Hepatocyte (in vitro differentiated cells): ENCODE measurements around the gene CNTNAP2. TPM values are rescaled to one million over a fixed set of nuclear protein-coding genes. Genes with fewer than 3 reads are reported as not detected.

Experiments used
- DNase-seq: peaks from one replicate; pipeline ENCODE4 v3.0.0-alpha.2; 2016; ENCODE audit warnings: low spot score
- H2AFZ ChIP-seq: fragments of 200-600 bp; sonication (generic); 2 replicates; pipeline ENCODE4 v1.6.0; 2016; ENCODE audit warnings: antibody characterized with exemption, mild to moderate bottlenecking
- H3K27ac ChIP-seq: fragments of 200-600 bp; sonication (generic); 2 replicates; pipeline ENCODE4 v1.5.1; 2016; ENCODE audit warnings: mild to moderate bottlenecking
- H3K27me3 ChIP-seq: fragments of 200-600 bp; sonication (generic); 2 replicates; pipeline ENCODE4 v1.6.1; 2016
- H3K36me3 ChIP-seq: fragments of 200-600 bp; sonication (generic); replicated peaks from 2 replicates; pipeline ENCODE4 v1.5.1; 2016; ENCODE audit warnings: low read depth; ENCODE audit not compliant: insufficient read depth
- H3K4me1 ChIP-seq: fragments of 200-600 bp; sonication (generic); 2 replicates; pipeline ENCODE4 v1.5.1; 2016; ENCODE audit warnings: mild to moderate bottlenecking, moderate library complexity; ENCODE audit not compliant: insufficient read depth
- H3K4me2 ChIP-seq: fragments of 200-600 bp; sonication (generic); 2 replicates; pipeline ENCODE4 v1.6.0; 2016
- H3K4me3 ChIP-seq: fragments of 200-600 bp; sonication (generic); 2 replicates; pipeline ENCODE4 v1.5.1; 2016; ENCODE audit warnings: mild to moderate bottlenecking
- H3K79me2 ChIP-seq: fragments of 200-600 bp; sonication (generic); 2 replicates; pipeline ENCODE4 v1.6.0; 2017; ENCODE audit warnings: mild to moderate bottlenecking
- H3K9me2 ChIP-seq: fragments of 200-600 bp; sonication (generic); replicated peaks from 2 replicates; pipeline ENCODE4 v1.6.0; 2017; ENCODE audit warnings: mild to moderate bottlenecking; ENCODE audit not compliant: insufficient read depth
- H3K9me3 ChIP-seq: fragments of 200-600 bp; sonication (generic); 2 replicates; pipeline ENCODE4 v1.5.1; 2016; ENCODE audit warnings: low read depth, mild to moderate bottlenecking
- H4K20me1 ChIP-seq: fragments of 200-600 bp; sonication (generic); 2 replicates; pipeline ENCODE4 v1.6.0; 2016; ENCODE audit warnings: mild to moderate bottlenecking; ENCODE audit not compliant: insufficient read depth, poor library complexity, severe bottlenecking
- EZH2 ChIP-seq: fragments of 200-600 bp; sonication (generic); IDR thresholded peaks from 2 replicates; pipeline ENCODE4 v1.6.1; 2016; ENCODE audit warnings: antibody characterized with exemption, mild to moderate bottlenecking, borderline replicate concordance
- EZH2phosphoT487 ChIP-seq: fragments of 200-600 bp; sonication (generic); IDR thresholded peaks from one replicate; pipeline ENCODE4 v1.6.1; 2018; ENCODE audit warnings: antibody characterized with exemption, mild to moderate bottlenecking, low read depth, moderate library complexity; ENCODE audit not compliant: unreplicated experiment, severe bottlenecking
- WGBS: methylation state at CpG from one replicate; pipeline ENCODE4 v1.1.6; 2016; ENCODE audit warnings: low lambda C conversion rate; ENCODE audit errors: missing lambda C conversion rate; 5-methylcytosine and 5-hydroxymethylcytosine counted together
- polyA plus RNA-seq: library from polyadenylated mRNA; unstranded; fragments of >200 nt; fragmentation: Nextera tagmentation; extraction: Ambion mirVana; gene quantifications from 2 replicates; pipeline ENCODE4 v1.2.1, GENCODE V29; 2016
- total RNA-seq: library from RNA; depleted of rRNA; stranded (reverse); fragments of >200 nt; gene quantifications from 2 replicates; pipeline ENCODE4 v1.2.3, GENCODE V29; 2014
- TF ChIP-seq, protein P1 (sequence below): fragments of 200-600 bp; sonication (generic); IDR thresholded peaks from 2 replicates; pipeline ENCODE4 v1.5.1; 2016; ENCODE audit warnings: antibody characterized with exemption, mild to moderate bottlenecking; ENCODE audit not compliant: poor library complexity

CNTNAP2 gene
- total and polyA plus RNA-seq, 2 experiments from 2014 or later = 7.5 to 14.7 TPM

DNA sequence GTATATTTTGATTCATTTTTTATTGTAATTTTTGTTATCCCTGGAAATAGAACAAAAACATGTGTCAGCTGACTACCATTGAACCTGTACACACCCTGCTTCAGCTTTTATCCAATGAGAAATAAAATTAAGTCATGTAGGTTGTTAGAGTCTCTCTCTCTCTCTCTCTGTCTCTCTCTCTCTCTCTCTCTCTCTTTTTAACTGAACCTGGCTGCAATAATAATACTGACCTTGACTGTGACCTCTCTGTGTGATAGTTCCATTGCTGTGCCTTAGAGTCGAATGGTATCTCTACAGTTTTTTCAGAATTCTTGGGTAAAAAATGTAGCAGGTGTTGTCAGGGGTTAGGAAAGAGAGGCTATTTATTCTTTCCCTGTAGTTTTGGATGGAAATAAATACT lies 637.8 kb downstream of the CNTNAP2 start:
- H3K9me2 ChIP-seq = no peaks in the 10 kb centered on the region
- H3K27ac ChIP-seq = no peak overlapping the region
- H2AFZ ChIP-seq = no peak overlapping the region
- H3K27me3 ChIP-seq = no peaks in the 10 kb centered on the region
- no peaks in the 10 kb centered on the region for H3K9me3 ChIP-seq
- TF ChIP-seq, protein P1, sequence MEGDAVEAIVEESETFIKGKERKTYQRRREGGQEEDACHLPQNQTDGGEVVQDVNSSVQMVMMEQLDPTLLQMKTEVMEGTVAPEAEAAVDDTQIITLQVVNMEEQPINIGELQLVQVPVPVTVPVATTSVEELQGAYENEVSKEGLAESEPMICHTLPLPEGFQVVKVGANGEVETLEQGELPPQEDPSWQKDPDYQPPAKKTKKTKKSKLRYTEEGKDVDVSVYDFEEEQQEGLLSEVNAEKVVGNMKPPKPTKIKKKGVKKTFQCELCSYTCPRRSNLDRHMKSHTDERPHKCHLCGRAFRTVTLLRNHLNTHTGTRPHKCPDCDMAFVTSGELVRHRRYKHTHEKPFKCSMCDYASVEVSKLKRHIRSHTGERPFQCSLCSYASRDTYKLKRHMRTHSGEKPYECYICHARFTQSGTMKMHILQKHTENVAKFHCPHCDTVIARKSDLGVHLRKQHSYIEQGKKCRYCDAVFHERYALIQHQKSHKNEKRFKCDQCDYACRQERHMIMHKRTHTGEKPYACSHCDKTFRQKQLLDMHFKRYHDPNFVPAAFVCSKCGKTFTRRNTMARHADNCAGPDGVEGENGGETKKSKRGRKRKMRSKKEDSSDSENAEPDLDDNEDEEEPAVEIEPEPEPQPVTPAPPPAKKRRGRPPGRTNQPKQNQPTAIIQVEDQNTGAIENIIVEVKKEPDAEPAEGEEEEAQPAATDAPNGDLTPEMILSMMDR = no peak
- TF ChIP-seq EZH2 (no peak), EZH2phosphoT487 (no peak)
- H3K36me3 ChIP-seq = no peaks in the 10 kb centered on the region
- WGBS = 85% methylated on average over 1 of the region's 1 CpG
- no peak for DNase-seq
- no peak overlapping the region for H3K4me3 ChIP-seq
- no peaks in the 10 kb centered on the region for H3K4me1 ChIP-seq
- H3K79me2 ChIP-seq = no peaks in the 10 kb centered on the region
- no peak overlapping the region for H3K4me2 ChIP-seq
- no peaks in the 10 kb centered on the region for H4K20me1 ChIP-seq

DNA sequence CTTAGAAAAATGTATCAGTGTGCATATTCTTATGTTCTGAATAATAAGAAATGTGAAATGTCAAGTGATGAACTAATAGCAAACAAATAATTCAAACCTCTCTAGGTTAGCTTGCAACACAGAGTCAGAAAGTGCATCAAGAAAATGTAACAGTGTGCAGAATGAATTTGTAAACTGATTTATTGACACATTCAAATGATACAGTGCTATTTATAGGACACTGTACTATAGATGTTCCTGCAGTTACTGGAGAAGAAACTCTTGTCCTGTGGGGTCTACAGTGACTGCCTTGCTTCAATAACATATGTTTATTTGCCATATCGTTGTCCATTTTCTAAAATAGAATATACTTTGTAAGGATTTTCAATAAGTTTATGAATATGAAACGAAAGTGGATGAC lies 639.0 kb downstream of the CNTNAP2 start:
- WGBS = 77% methylated on average over 2 of the region's 2 CpGs
- Histone ChIP-seq H3K4me3 (no peak overlapping the region), H3K9me3 (no peaks in the 10 kb centered on the region), H3K4me1 (no peaks in the 10 kb centered on the region), H4K20me1 (no peaks in the 10 kb centered on the region), H3K4me2 (no peak overlapping the region), H3K27ac (no peak overlapping the region), H3K9me2 (no peaks in the 10 kb centered on the region), H3K36me3 (no peaks in the 10 kb centered on the region), H2AFZ (no peak overlapping the region), H3K27me3 (no peaks in the 10 kb centered on the region), H3K79me2 (no peaks in the 10 kb centered on the region)
- no peak for DNase-seq
- TF ChIP-seq EZH2phosphoT487 (no peak), EZH2 (no peak)
- TF ChIP-seq, protein P1 = no peak

DNA sequence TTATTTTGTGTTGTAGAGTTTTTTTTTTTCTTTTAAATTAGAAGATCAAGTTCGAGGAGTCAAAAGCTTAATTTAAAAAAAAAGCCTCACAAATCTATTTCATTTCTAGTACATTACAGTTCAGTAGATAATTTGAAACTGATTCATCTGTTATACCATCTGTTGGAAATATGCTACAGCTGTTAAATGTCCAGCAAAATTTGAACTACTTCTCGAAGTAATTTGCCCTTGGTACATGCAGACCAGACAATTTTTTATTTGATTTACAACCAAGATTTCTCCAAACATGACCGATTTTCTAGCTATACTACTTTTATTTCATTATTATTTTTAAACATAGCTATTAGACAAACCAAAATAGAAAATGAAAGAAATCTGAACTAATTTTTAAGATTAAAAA lies 647.9 kb downstream of the CNTNAP2 start:
- Histone ChIP-seq H3K4me2 (no peak overlapping the region), H3K27ac (no peak overlapping the region), H3K9me3 (no peaks in the 10 kb centered on the region), H3K9me2 (no peaks in the 10 kb centered on the region), H3K79me2 (no peaks in the 10 kb centered on the region), H3K4me3 (no peak overlapping the region), H3K27me3 (no peaks in the 10 kb centered on the region), H3K36me3 (no peaks in the 10 kb centered on the region), H3K4me1 (no peaks in the 10 kb centered on the region), H4K20me1 (no peaks in the 10 kb centered on the region), H2AFZ (no peak overlapping the region)
- no peak for DNase-seq
- no peak for TF ChIP-seq EZH2phosphoT487
- TF ChIP-seq, protein P1 = no peak
- TF ChIP-seq EZH2 = no peak
- 68% methylated on average over 3 of the region's 3 CpGs for WGBS

DNA sequence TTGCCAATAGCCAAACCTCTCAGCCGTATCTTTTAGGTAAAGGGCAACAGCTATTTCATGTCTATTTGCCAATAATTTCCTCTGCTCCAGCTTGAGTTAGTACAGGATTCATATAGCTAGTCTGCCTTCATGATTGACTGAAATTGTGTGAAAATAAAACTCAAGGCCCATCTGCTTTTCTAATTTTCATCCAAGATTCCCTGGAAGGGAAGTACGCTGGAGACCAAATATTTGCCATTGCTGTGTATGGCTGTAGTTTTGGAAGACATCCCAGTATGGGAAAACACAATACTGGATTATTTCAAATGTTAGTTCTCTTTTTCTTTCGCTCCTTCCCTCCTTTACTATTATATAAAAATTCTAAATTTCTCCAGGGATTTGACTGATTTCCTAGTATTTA lies 652.4 kb downstream of the CNTNAP2 start:
- H3K36me3 ChIP-seq = no peaks in the 10 kb centered on the region
- H3K9me2 ChIP-seq = no peaks in the 10 kb centered on the region
- H3K4me1 ChIP-seq = no peaks in the 10 kb centered on the region
- H3K27ac ChIP-seq = no peak overlapping the region
- no peaks in the 10 kb centered on the region for H3K9me3 ChIP-seq
- H3K79me2 ChIP-seq = no peaks in the 10 kb centered on the region
- no peak overlapping the region for H3K4me3 ChIP-seq
- H3K27me3 ChIP-seq = no peaks in the 10 kb centered on the region
- 95% methylated on average over 3 of the region's 3 CpGs for whole genome bisulfite sequencing
- TF ChIP-seq EZH2phosphoT487 = no peak
- TF ChIP-seq EZH2 = no peak
- TF ChIP-seq, protein P1 = no peak
- no peak overlapping the region for H3K4me2 ChIP-seq
- DNase-seq = no peak
- H4K20me1 ChIP-seq = no peaks in the 10 kb centered on the region
- H2AFZ ChIP-seq = no peak overlapping the region
